Lower leg skin (tissue), 4 donors: ENCODE measurements around the gene GNAT3. TPM values are rescaled to one million over a fixed set of nuclear protein-coding genes. Genes with fewer than 3 reads are reported as not detected.

Experiments used
- DNase-seq, 2 donors: peaks; one replicate each; pipeline ENCODE4 v3.0.0-alpha.2; 2019; ENCODE audit warnings: low spot score in 2 of 2
- H3K4me3 ChIP-seq: fragments of 200-600 bp; sonication (generic); 2 replicates; pipeline ENCODE4 v1.5.1; 2017; ENCODE audit warnings: mild to moderate bottlenecking, low read depth; ENCODE audit not compliant: poor library complexity, severe bottlenecking
- CTCF ChIP-seq, 3 donors: fragments of 450-650 bp; IDR thresholded peaks; one replicate each; pipeline ENCODE4 v1.5.1; 2016; ENCODE audit warnings: antibody characterized with exemption in 3 of 3, mild to moderate bottlenecking in 3 of 3, moderate library complexity in 2 of 3
- POLR2A ChIP-seq, 2 donors: fragments of 450-650 bp; IDR thresholded peaks; one replicate each; pipeline ENCODE4 v1.6.1; 2016 to 2017; ENCODE audit warnings: antibody characterized with exemption in 2 of 2, mild to moderate bottlenecking in 1 of 2, moderate library complexity in 1 of 2
- WGBS, 2 donors: methylation state at CpG; one replicate each; pipeline ENCODE4 v1.1.5; 2018; 5-methylcytosine and 5-hydroxymethylcytosine counted together
- intact Hi-C: fragments of 100-400 bp; cut with DNase I; formaldehyde crosslinking; loops from one replicate; pipeline ENCODE4 v1.15.0; 2023; ENCODE audit warnings: low total_unique reads
- total RNA-seq, 4 donors: library from RNA; depleted of rRNA; stranded (reverse); fragments of >200 nt; gene quantifications; one replicate each; pipeline ENCODE4 v1.1.0, GENCODE V29; 2016

Gene GNAT3
- total RNA-seq, 4 donors from 2014 or later = not detected

GRCh38 chr7:80542398-80542797 lies 30.5 kb upstream of the GNAT3 start:
- DNase-seq = no peak
- no peak overlapping the region for H3K4me3 ChIP-seq
- intact Hi-C loops = no loop called here
- 12% methylated on average over 1 of the region's 1 CpG for WGBS, 2 donors
- TF ChIP-seq CTCF (IDR thresholded peaks at IDR 0.05) (no peak), POLR2A (IDR thresholded peaks at IDR 0.05) (no peak)

DNA sequence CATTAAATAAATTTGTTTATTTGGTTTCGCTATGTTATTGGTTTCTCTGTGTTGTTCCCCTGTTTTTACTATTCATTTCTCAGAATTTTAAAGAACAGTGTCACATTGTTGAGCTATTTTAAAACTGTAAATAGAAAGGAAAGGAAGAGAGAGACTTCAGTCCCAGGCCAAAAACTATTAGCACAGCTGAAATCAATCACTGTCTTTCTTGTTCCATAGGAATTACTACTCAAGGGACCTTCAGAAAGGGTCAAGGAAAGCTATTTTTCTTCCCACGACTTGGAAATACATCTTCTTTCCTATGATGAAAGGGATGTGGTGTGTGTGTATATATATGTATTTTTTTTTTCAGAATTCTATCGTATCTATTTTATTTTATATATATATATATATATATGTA lies 29.0 kb upstream of the GNAT3 start:
- WGBS, 2 donors = 67 to 71% methylated on average over 3 of the region's 3 CpGs
- TF ChIP-seq CTCF (IDR thresholded peaks at IDR 0.05) (no peak), POLR2A (IDR thresholded peaks at IDR 0.05) (no peak)
- intact Hi-C loops = no loop called here
- no peak for DNase-seq
- no peak overlapping the region for H3K4me3 ChIP-seq

DNA sequence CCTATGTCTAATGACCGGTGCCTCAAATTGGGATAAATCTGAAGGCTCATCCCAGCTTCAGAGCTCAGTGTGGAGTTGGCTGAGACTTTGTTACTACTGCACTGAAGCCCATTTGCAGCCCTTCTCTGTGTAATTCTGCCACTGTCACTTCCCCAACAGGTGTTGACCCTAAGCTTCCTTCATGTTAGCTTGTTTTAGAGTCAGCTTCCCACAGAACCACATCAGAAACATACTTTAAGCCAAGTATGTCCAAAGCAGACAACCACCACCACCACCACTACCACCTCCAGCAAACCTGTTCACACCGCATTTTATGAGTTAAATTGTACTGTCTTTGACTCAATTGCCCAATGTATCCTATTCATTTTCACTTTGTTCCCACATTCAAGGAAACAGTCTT lies 25.2 kb upstream of the GNAT3 start:
- intact Hi-C loops = no loop called here
- 93 to 97% methylated on average over 2 of the region's 2 CpGs for WGBS, 2 donors
- TF ChIP-seq CTCF (IDR thresholded peaks at IDR 0.05) (no peak), POLR2A (IDR thresholded peaks at IDR 0.05) (no peak)

GRCh38 chr7:80536426-80536825 lies 24.6 kb upstream of the GNAT3 start:
- intact Hi-C loops = no loop called here
- TF ChIP-seq POLR2A (IDR thresholded peaks at IDR 0.05) (no peak), CTCF (IDR thresholded peaks at IDR 0.05) (no peak)
- H3K4me3 ChIP-seq = no peak overlapping the region
- DNase-seq = no peak
- 90 to 93% methylated on average over 2 of the region's 2 CpGs for WGBS, 2 donors

More for the DNA sequence above, 25.2 kb upstream of the GNAT3 start:
- no peak overlapping the region for H3K4me3 ChIP-seq
- no peak for DNase-seq

DNA sequence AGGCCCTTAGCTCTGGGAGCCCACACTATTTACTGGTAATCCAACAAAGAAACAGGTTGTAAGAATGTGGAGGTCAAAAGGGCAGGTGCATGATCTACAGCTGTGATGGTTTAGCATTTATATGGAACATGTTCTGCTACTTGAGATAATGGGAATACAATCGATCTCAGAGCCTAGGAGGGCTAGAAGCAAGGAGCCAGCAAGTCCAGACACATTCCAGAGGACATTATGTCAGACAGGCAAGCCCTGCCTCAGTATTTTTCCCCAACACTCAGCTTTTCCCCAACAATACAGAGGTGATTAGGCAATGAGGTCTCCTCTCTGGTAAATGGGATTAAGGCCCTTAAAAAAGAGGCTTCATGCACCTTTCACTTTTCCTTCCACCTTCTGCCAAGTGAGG lies 21.4 kb upstream of the GNAT3 start:
- DNase-seq = no peak
- intact Hi-C loops = no loop called here
- TF ChIP-seq CTCF (IDR thresholded peaks at IDR 0.05) (no peak), POLR2A (IDR thresholded peaks at IDR 0.05) (no peak)
- no peak overlapping the region for H3K4me3 ChIP-seq
- 18% methylated on average over 1 of the region's 1 CpG for WGBS, 2 donors

DNA sequence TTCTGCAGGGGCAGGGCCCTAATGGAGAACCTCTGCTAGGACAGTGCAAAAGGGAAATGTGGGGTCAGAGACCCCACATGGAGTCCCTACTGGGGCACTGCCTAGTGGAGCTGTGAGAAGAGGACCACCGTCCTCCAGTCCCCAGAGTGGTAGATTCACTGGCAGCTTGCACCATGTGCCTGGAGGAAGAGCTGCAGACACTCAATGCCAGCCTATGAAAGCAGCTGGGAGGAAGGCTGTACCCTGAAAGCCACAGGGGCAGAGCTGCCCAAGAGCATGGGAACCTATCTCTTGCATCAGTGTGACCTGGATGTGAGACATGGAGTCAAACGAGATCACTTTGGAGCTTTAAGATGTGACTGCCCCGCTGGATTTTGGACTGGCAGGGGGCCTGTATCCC lies 20.3 kb upstream of the GNAT3 start:
- 93% methylated on average over 3 of the region's 3 CpGs for WGBS, 2 donors
- intact Hi-C loops = no loop called here
- TF ChIP-seq POLR2A (IDR thresholded peaks at IDR 0.05) (no peak), CTCF (IDR thresholded peaks at IDR 0.05) (no peak)
- no peak overlapping the region for H3K4me3 ChIP-seq
- DNase-seq = no peak
